Ovary (tissue), 3 donors: ENCODE results near the gene ZNF182.

ENCODE experiments used
- CTCF ChIP-seq, 3 donors: fragments of 450-650 bp in 2 of 3; fragments of 200-600 bp in 1 of 3; IDR thresholded peaks; one replicate each; pipeline versions ENCODE4 v1.5.1 to v1.8.0; 2016 to 2022; ENCODE audit warnings: antibody characterized with exemption in 3 of 3, mild to moderate bottlenecking in 1 of 3
- EP300 ChIP-seq: sonication (generic); formaldehyde crosslinking; IDR thresholded peaks from one replicate; pipeline ENCODE4 v1.6.1; 2017; ENCODE audit warnings: antibody characterized with exemption
- POLR2A ChIP-seq: fragments of 450-650 bp; IDR thresholded peaks from one replicate; pipeline ENCODE4 v1.6.1; 2017; ENCODE audit warnings: antibody characterized with exemption, mild to moderate bottlenecking, moderate library complexity
- donor health status: DM: no; HTN: no; CAD: no.

GRCh38 chrX:47927212-47927611 lies 76.6 kb downstream of the ZNF182 start:
- TF ChIP-seq CTCF (IDR thresholded peaks at IDR 0.05) (no peak), POLR2A (no peak), EP300 (no peak)
